Measurements from ENCODE around the gene PLEK2.
A peak's percentile ranks its signal among the peaks of the same experiment; 100 is the strongest.
"Not testable (repeated sequence)": the region's sequence is repeated elsewhere in the genome, so short reads cannot be mapped to it uniquely, and the experiment has no call there.

Gene PLEK2

DNA sequence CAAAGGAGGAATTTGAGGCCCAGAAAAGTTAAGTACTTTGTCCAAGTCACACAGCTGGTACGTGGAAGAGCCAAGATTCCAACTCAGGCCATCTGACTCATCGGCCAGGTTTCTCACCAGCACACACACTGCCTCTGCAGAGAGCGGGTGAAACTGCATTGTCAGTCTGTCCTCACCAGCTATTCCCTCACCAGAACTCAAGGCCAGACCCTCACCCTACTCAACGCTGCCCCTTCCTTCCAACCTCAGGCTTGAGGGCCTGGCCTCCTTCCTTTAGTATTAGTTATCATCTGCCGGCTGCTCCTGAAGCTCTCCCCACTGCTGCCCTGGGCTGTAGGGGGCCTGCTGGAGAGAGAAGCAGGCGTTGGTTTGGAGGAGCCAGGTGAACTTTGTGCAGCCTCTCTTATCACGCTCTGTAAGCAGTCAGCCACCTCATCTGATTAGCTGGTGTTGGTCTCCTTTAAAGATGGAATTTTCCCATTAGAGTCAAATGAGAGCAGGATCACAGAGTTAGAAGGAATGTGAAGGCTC lies 16.6 kb upstream of the PLEK2 start:
- FAIRE-seq, result no peak

DNA sequence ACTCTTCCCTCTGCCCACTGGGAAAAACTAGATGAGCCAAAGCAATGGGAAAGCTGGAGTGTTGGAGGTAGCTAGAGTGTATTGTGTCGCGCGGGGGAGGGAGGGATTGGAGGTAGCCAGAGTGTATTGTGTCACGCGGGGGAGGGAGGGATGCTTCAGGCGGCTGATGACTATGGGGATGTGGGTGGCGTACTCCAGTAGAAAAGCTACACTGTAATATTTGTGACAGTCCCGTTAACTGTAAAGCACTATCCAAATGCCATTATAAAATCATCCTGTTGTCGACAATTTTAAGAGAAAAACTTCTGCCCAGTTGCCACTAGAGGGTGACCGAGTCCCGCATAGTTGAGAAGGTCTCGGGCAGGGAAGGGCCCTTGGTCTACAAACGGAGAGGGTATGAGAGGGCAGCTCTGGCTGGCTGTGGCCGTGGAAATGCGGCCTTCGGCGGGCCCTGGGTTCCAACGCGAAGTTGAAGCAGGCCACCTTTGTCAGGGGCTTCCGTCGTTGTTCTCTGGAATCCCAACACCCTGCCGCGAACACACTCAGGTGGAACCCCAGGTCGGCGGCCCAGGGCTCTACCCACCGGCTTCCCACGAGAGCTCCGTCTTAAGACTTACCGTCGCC lies 15.1 kb upstream of the PLEK2 start:
- peak; percentile 25 for FAIRE-seq

DNA sequence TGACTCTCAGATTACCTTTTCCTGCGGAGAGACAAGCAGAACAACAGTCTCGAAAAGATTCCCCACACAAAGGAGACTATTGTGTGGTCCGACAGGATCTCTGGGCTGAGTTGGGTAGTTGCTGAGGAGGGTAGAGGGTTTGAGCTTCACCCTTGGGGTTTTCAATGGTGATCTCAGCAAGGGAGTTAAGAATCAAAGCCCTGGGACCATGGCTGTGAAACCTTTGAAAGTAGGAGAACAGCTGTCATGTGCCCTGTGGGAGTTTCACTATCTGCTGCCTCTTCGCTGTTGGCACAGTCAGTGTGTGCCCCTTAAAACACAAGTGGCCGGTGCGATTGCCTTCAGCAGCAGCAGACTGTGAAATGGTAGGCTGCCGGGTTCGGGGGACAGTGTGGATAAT lies 14.2 kb upstream of the PLEK2 start:
- no peak for FAIRE-seq

DNA sequence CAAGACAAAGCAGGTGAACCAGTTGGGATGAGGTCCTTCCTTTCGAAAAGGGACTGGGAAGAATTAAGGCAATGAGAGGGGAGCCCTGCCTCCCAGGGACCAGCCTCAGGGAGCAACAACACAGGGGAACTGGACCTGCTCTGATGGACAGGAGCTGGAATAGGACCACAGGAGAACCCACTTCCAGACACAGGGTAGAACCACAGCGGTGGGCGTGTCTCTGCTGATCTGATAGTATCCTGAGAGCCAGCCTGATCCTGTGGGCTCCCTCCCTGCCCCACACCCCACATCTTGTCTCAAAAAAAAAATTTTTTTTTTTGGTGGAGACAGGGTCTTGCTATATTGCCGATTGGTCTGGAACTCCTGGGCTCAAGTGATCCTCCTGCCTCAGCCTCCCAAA lies 13.6 kb upstream of the PLEK2 start:
- no peak for FAIRE-seq

DNA sequence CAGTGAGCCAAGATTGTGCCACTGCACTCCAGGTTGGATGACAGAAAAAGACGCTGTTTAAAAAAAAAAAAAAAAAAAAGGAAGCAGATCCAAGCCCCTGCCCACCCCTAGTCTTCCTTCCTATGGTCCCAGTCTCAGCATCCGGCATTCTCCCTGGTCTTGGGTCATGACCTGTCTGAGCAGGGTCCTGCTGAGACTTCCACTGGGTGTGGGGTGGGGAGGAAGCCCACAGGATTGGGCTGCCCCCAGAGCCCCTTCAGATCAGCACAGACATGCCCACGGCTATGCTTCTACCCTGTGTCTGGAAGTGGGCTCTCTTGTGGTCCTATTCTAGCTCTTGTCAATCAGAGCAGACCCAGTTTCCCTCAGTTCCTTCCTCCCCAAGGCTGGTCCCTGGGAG lies 12.6 kb upstream of the PLEK2 start:
- FAIRE-seq, result no peak

DNA sequence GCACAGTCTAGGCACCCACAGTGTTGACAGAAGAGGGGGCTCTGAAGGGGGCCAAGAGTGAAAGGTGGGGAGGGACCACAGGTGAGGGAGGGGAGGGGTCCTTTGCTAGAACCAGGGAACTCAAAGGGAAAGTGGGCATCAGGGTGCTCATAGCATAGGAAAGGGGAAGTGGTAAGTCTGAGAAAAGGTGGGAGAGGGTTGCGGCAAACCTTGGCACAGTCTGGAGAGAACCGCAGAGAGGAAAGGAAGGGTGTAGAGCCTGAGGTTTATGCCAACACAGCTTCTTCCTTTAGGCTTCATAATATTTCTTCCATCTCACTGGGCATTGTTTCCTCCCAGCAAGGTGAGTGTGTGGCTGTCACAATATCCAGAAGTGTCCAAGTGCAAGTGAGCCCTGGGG lies 11.5 kb upstream of the PLEK2 start:
- no peak for FAIRE-seq

DNA sequence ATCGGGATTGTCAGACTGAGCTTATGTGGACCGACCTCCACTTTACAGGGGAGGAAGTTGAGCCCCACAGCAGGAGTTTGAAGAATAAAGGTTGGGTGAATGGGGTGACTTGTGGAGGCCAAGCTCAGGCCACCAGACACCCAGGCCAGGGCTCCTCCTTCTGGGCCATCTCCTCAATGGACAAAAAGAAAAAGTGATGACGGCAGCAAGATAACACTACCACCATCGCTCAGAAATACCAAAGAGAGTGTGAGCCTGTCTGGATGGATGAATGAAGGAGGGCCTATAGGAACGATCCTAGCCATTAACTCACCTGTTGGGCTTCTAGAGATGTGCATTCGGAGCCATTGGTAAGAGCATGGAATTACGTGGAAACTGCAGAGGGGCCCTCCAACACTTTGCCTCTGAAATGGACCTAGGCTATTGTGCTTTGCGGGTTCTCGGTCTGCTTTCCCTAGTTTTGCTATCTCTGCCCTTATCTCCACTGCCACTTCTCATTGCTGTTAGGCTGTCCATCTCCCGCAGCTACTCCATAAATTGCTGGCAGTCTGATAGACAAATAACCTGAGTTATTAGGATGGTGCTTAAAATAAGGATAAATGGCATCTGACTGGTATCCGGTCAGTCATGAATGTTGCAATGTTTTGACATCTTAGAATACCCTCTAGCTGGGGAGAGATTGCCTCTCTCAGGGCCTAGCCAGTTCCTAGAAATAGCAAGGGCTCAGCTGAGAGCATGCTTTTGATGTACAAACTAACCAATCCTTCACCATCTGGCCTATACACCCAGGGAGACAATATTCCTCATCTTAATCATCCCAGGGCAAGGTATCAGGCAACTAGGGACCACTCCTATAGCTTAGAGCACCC lies 9.6 kb upstream of the PLEK2 start:
- FAIRE-seq, result no peak

DNA sequence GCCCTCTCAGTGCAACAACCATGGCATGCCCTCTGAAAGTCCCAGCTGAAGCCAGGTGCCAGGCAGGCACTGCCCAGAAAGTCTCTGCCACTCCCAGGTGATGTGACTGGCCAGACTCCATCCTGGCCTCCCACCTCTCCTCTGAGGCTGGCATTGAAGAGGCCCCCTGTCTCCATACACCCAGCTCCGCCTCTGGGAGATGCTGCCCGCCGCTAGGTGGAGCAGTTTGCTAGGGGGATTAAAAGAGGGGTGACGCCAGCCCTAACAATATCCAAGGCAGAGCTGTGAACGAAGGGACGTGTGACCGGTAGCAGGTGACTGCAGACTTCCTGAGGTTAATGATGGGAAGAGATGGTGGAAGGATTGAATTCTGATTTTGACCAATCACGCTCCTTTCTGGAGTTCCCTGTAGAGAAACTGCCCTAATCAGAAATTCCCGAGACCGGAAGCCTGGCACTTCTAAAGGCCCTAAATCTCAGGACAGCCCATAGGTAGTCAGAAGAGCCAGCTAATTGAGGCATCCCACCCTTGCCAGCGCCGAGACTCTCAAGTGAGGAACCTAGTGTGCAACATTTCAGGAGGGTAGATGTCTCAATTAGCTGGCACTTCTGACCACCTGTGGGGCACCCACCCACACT lies 8.3 kb upstream of the PLEK2 start:
- FAIRE-seq, result no peak

DNA sequence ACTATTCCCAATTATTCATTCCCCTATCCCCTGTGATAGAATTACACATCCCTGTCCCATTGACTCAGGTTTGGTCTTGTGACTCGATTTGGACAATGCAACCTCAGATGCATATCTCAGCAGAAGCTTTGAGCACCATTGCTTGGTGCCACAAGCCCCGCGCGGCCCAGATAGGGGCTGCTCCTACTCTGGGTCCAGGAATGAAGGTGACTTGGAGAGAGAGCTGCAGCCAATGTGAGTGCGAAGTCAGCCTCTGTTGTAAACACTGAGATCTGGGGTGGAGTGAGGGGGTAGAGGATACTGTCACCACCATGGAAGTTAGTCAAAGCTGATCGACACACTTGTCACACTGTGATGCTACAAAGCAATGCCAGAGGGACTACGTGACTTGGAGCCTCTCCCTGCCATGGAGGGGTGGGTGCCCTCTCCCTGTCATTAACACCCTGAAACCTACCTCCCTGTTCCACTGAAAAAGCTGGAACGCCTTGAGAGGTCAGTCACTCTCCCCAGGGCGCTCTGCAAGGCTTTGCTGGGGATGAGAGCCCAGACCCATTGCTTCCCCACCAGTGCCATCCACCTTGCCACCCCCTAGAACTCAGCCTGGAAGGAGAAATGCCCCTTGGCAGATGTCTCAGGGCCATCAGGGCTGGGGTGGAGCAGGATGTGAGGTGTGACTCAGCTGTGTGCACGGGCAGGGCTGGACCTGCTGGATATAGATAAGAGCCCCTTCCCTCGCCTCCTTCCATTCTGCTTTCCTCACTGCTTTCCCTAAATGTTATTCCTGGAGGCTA lies 6.6 kb upstream of the PLEK2 start:
- no peak for FAIRE-seq

DNA sequence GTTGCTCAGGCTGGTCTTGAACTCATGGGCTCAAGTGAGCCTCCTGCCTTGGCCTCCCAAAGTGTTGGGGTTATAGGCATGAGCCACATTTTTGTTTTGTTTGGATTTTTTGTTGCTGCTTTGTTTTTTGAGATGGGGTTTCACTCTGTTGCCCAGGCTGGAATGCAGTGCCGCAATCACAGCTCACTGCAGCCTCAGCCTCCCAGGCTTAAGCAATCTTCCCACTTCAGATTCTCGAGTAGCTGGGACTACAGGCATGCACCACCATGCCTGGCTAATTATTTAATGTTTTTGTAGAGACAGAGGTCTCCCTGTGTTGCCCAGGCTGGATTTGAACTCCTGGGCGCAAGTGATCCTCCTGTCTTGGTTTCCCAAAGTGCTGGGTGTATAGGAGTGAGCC lies 5.7 kb upstream of the PLEK2 start:
- no peak for FAIRE-seq

DNA sequence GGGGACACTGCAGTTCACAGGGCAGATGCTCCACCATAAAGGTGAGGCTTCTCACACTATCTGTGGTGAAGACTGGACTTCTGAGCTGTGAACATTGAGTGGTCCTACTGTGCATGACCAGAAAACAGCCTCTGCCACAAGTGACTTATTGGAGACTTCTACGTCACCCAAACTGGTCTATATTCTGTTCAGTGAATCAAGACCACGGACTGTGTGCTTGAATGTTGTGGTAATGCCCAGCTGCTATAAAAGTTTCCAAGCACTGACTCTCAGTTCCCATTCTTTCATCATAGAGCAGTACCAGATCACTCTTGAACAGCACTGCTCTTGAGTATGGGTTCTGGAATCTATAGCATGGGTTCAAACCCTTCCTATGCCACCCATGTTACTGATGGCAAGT lies 4.8 kb upstream of the PLEK2 start:
- FAIRE-seq, result no peak

DNA sequence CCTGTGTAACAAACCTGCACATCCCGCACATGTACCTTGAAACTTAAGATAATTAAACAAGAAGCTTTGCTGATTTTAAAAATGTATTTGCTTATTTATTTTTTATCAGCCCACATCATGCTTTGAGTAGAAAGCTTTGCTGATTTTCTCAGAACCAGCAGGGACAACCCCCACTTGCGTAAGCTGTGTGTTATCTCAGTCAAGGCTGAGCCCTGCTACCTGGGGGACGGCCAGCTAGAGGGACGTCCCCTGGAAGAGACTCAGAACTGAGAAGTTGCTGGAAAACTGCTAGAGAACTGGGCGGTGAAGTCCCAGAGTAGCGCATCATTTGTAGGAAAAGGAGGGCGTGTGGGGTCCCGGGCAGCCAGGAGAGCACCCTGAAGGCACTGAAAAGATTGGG lies 4.1 kb upstream of the PLEK2 start:
- no peak for FAIRE-seq

DNA sequence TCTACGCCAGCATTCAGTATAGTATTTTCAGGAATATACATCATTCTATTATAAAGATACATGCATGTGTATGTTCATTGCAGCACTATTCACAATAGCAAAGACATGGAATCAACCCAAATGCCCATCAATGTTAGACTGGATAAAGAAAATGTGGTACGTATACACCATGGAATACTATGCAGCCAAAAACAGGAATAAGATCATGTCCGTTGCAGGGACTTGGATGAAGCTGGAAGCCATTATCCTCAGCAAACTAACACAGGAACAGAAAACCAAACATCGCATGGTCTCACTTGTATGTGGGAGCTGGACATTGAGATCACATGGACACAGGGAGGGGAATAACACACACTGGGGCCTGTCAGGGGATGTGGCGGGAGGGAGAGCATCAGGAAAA lies 3.6 kb upstream of the PLEK2 start:
- FAIRE-seq, result not testable (repeated sequence)

DNA sequence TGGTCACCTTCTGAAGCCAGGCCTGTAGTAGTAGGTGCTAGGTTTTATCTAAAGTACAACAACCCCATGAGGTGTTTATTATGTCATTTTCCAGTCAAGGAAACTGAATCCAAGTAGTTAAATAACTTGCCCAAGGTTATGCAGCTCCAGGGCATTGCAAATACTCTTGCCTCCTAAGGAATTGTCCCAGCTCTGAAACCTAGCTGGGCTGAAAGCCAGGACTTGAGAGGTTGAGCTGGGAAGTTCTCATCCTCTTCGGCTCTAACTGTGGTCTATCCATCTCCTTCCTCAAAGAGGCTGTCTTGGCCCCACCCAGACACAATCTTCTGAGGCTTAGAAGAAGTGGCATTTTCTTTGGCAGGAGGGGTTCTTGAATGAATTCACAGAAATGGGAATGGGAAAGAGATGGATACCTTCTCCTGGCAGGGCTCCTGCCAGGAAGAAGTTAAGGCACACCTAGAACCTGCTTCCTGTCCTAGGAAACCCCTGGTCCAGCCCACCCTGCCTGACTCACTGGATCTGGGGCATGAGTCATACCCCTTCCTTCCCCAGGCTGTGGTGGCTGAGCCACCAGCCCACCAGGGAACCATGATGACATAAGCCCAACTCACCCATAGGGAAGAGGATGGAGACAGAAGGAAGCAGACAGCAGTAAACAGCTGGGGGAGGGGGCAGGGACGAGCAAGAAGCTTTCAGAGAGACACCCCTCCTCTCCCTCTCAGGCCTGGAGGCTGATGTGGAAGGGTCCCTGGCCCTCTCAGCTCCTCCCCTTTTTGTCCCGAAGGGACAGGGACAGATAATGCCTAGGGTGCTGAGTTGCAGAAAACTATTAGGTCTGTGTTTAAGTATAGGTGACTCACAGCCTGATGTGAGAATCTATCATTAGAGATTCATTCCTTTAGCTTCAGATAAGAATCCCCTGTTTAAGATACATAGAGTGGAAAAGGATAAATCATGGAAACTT lies 2.1 kb upstream of the PLEK2 start:
- FAIRE-seq, result no peak

DNA sequence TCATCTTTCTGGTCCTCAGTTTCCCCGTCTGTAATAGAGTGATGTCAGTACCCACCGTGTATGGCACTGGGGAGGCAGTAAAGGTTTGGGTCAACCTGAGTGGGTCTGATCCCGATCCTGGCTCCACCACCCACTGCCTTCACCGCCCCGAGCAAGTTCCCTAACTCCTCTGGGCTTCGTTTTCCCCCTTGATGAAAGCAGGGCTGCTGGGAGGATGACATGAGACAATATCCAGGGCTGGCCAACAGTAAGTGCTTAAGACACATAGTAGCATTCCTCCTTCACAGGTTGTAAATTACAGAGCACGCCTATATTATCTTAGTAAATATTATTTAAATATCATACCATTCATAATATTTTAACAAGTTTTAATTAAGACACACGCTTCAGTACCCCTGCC lies 595 bp downstream of the PLEK2 start:
- no peak for FAIRE-seq

DNA sequence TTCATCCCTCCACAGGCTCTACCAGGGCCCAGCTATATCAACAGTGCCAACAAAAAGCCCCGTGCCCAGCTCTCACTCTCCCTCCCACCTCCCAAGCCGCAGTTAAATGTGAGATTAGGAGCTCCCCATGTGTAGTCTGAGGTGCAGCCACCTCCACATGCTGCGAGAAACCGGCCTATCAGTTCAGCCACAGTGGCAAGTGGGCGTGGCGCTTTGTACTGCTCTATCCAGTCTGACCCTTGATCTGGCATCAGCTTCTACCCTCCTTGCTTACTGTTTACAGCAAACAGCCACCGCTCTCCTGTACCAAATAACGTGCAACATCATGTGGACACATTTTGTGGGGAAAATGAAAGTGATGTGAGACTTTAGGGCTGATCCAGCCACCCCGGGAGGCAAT lies 1.7 kb downstream of the PLEK2 start:
- no peak for FAIRE-seq

DNA sequence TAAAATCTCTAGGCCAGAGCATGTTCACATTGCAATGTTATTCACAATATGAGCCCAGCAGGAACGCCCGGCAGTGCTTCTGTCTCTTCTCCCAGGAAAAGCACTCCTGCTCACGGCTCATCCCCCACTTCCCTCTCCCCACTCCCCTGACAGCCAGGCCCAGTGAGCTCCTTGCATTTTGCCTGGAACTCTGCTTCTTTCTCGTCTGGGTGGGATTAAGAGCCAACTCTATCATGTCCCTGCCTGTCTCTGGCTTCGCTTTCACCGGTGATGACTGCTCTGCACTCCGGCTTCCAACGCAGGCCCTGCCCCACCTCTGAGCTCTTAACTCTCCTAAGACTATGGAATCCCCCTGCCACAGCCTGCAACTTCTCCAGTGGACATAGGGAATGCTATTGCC lies 2.5 kb downstream of the PLEK2 start:
- FAIRE-seq, result no peak

DNA sequence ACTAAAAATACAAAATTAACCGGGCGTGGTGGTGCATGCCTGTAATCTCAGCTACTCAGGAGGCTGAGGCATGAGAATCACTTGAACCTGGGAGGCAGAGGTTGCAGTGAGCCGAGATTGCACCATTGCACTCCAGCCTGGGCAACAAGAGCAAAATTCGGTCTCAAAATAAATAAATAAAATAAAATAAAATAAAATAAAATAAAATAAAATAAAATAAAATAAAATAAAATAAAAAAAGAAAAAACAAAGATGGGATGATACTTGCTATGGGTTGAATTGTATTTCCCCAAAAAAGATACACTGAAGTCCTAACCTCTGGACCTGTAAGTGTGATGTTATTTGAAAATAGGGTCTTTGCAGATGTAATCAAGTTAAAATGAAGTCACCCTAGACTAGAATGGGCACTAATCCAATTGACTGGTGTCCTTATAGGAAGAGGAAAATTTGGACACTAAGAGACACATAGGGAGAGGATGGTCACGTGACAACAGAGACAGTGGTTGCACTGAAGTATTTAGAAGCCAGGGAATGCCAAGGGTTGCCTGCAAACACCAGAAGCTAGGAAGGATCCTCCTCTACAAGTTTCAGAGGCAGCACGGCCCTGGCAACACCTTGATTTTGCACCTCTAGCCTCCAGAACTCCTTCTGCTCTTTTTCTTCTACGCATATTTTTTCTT lies 3.7 kb downstream of the PLEK2 start:
- not testable (repeated sequence) for FAIRE-seq

DNA sequence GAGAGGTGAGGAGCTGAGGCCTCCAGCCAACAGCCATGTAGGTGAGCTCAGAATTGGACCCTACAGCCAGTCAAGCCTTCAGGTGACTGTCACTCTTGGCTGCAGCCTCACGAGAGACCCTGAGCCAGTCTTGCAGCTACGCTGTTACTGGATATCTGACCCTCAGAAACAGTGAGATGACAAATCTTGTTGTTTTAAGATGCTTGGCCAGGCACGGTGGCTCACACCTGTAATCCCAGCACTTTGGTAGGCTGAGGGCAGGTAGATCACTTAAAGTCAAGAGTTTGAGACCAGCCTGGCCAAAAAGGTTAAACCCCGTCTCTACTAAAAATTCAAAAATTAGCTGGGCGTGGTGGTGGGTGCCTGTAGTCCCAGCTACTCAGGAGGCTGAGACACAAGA lies 6.2 kb downstream of the PLEK2 start:
- no peak for FAIRE-seq

DNA sequence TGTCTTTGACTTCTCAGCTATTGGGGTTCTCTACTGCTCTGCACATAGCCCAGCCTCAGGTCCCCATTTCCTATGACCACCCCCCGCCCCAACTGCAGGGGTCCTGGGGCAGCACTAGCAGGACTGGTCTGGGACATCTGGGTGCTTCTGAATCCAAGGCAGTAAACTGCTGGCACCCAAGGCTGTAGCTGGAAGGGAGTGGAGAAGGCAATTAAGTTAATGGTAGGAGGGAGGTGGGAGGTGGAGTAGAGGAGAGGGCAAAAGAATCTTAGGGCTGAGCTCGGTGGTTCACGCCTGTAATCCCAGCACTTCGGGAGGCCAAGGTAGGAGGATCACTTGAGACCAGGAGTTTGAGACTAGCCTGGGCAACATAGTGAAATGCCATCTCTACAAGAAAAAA lies 11.5 kb downstream of the PLEK2 start:
- FAIRE-seq, result no peak

DNA sequence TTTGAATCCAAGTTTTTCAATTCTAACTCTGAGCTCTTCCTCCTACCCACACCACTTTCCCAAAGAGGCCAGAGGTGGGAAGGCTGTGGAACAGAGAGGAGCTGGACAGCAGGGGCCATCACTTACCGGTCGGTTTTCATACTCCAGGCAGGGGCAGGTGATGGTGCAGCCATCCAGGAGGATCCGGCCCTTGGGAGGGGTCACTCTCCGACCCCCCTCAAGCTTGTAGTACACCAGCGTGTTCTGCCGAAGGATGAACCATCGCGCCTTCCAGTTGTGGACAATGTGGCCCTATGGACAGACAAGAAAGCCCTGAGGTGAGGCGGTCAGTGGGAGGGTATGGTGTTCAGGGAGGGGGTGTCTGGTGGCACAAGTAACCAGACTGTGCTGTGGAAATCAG lies 14.4 kb downstream of the PLEK2 start:
- FAIRE-seq, result no peak
